Liver (tissue), 9 donors: Measurements from ENCODE around the gene UMODL1. TPM values are rescaled to one million over a fixed set of nuclear protein-coding genes. Genes with fewer than 3 reads are reported as not detected.

ENCODE experiments used
- DNase-seq: peaks from one replicate; pipeline ENCODE4 v3.0.0-alpha.2; 2017; ENCODE audit warnings: low spot score
- H3K27ac ChIP-seq, 2 donors: one replicate each; pipeline ENCODE4 v1.7.0; 2013; ENCODE audit warnings: inconsistent platforms in 2 of 2, low read length in 2 of 2, control low read depth in 1 of 2, low read depth in 1 of 2, mild to moderate bottlenecking in 1 of 2
- H3K27me3 ChIP-seq, 4 donors: one replicate each; pipeline versions ENCODE4 v1.6.1 to v1.7.0; 2013; ENCODE audit warnings: low read length in 3 of 4, inconsistent platforms in 1 of 4, mild to moderate bottlenecking in 1 of 4, moderate library complexity in 1 of 4; ENCODE audit not compliant: control insufficient read depth in 4 of 4, insufficient read depth in 4 of 4
- H3K36me3 ChIP-seq, 4 donors: one replicate each; pipeline versions ENCODE4 v1.6.1 to v1.7.0; 2013; ENCODE audit warnings: low read length in 3 of 4, mild to moderate bottlenecking in 3 of 4, low read depth in 1 of 4, moderate library complexity in 1 of 4; ENCODE audit not compliant: control insufficient read depth in 4 of 4, insufficient read depth in 3 of 4
- H3K4me1 ChIP-seq, 4 donors: one replicate each; pipeline versions ENCODE4 v1.6.1 to v1.7.0; 2013; ENCODE audit warnings: low read length in 3 of 4, mild to moderate bottlenecking in 3 of 4, moderate library complexity in 1 of 4; ENCODE audit not compliant: control insufficient read depth in 4 of 4, insufficient read depth in 4 of 4
- H3K4me3 ChIP-seq, 3 donors: one replicate each; pipeline versions ENCODE4 v1.6.1 to v1.7.0; 2013; ENCODE audit warnings: low read length in 3 of 3, control low read depth in 1 of 3, low read depth in 1 of 3, mild to moderate bottlenecking in 1 of 3
- H3K9ac ChIP-seq, 2 donors: one replicate each; pipeline ENCODE4 v1.7.0; 2013; ENCODE audit warnings: low read length in 2 of 2, mild to moderate bottlenecking in 2 of 2, moderate library complexity in 2 of 2, control low read depth in 1 of 2, low read depth in 1 of 2
- H3K9me3 ChIP-seq, 4 donors: one replicate each; pipeline versions ENCODE4 v1.6.1 to v1.7.0; 2013; ENCODE audit warnings: low read length in 3 of 4; ENCODE audit not compliant: control insufficient read depth in 4 of 4
- EGR1 ChIP-seq, 2 donors: IDR thresholded peaks; 2 replicates each; pipeline ENCODE4 v1.6.1; 2016 to 2018; ENCODE audit warnings: antibody characterized with exemption in 2 of 2, low read depth in 2 of 2
- FOXA1 ChIP-seq: IDR thresholded peaks from 2 replicates; pipeline ENCODE4 v1.6.1; 2016; ENCODE audit warnings: antibody characterized with exemption
- FOXA2 ChIP-seq: IDR thresholded peaks from 2 replicates; pipeline ENCODE4 v1.6.1; 2016; ENCODE audit warnings: antibody characterized with exemption
- GABPA ChIP-seq, 2 donors: IDR thresholded peaks in 1 of 2; conservative IDR thresholded peaks in 1 of 2; 2 replicates each; pipeline ENCODE4 v1.6.1; 2016; ENCODE audit warnings: antibody characterized with exemption in 2 of 2, mild to moderate bottlenecking in 1 of 2, moderate library complexity in 1 of 2
- HNF4A ChIP-seq, 2 donors: conservative IDR thresholded peaks; 2 replicates each; pipeline ENCODE4 v1.6.1; 2016; ENCODE audit warnings: antibody characterized with exemption in 2 of 2, mild to moderate bottlenecking in 2 of 2
- HNF4G ChIP-seq: IDR thresholded peaks from 2 replicates; pipeline ENCODE4 v1.6.1; 2016; ENCODE audit warnings: antibody characterized with exemption
- JUND ChIP-seq, 2 donors: IDR thresholded peaks; 2 replicates each; pipeline ENCODE4 v1.6.1; 2016; ENCODE audit warnings: antibody characterized with exemption in 2 of 2
- NR2F2 ChIP-seq: IDR thresholded peaks from 2 replicates; pipeline ENCODE4 v1.6.1; 2016; ENCODE audit warnings: antibody characterized with exemption
- RAD21 ChIP-seq, 2 donors: IDR thresholded peaks; 2 replicates each; pipeline ENCODE4 v1.6.1; 2016; ENCODE audit warnings: antibody characterized with exemption in 2 of 2, mild to moderate bottlenecking in 2 of 2
- RXRA ChIP-seq, 2 donors: IDR thresholded peaks; 2 replicates each; pipeline ENCODE4 v1.6.1; 2017 to 2018; ENCODE audit warnings: antibody characterized with exemption in 2 of 2, mild to moderate bottlenecking in 1 of 2
- SP1 ChIP-seq: IDR thresholded peaks from 2 replicates; pipeline ENCODE4 v1.6.1; 2018; ENCODE audit warnings: antibody characterized with exemption, mild to moderate bottlenecking
- TAF1 ChIP-seq: conservative IDR thresholded peaks from 2 replicates; pipeline ENCODE4 v1.6.1; 2016; ENCODE audit warnings: antibody characterized with exemption, mild to moderate bottlenecking
- YY1 ChIP-seq: IDR thresholded peaks from 2 replicates; pipeline ENCODE4 v1.6.1; 2016; ENCODE audit warnings: antibody characterized with exemption, mild to moderate bottlenecking
- WGBS: extraction: QIAGEN DNeasy Blood & Tissue Kit; methylation state at CpG from one replicate; pipeline ENCODE4 v1.1.7; 2013; 5-methylcytosine and 5-hydroxymethylcytosine counted together
- polyA plus RNA-seq, 2 donors: library from polyadenylated mRNA; stranded (reverse) in 1 of 2; unstranded in 1 of 2; fragments of 200-250 nt in 1 of 2; fragments of >200 nt in 1 of 2; fragmentation: Nextera tagmentation in 1 of 2; extraction: Ambion mirVana in 1 of 2; gene quantifications; one replicate each; pipeline versions ENCODE4 v1.2.1 to v1.2.3, GENCODE V29; 2013 to 2015
- total RNA-seq, 2 donors: library from RNA; depleted of rRNA; stranded (reverse); fragments of >200 nt; gene quantifications; one replicate each; pipeline ENCODE4 v1.2.3, GENCODE V29; 2014
- TF ChIP-seq, protein P1 (sequence below): IDR thresholded peaks from 2 replicates; pipeline ENCODE4 v1.6.1; 2016; ENCODE audit warnings: antibody characterized with exemption, mild to moderate bottlenecking
- TF ChIP-seq, protein P2 (sequence below): IDR thresholded peaks from 2 replicates; pipeline ENCODE4 v1.6.1; 2016; ENCODE audit warnings: antibody characterized with exemption
- TF ChIP-seq, protein P3 (sequence below): IDR thresholded peaks from 2 replicates; pipeline ENCODE4 v1.6.1; 2016; ENCODE audit warnings: antibody characterized with exemption
- TF ChIP-seq, protein P4 (sequence below): fragments of 150-350 bp; IDR thresholded peaks from 2 replicates; pipeline ENCODE4 v1.5.1; 2017; ENCODE audit warnings: improper control_type of control experiment, low read depth, low read length; ENCODE audit not compliant: missing input control
- TF ChIP-seq, protein P5 (sequence below): IDR thresholded peaks from 2 replicates; pipeline ENCODE4 v1.6.1; 2016; ENCODE audit warnings: antibody characterized with exemption
- donor health status: healthy.
- donor health status: healthy.
- donor health status: healthy.
- donor health status: healthy.
- donor health status: healthy.

Gene UMODL1
- total and polyA plus RNA-seq, 4 donors, result 0.08 to 0.14 (median 0.08) TPM; not detected in 1

DNA sequence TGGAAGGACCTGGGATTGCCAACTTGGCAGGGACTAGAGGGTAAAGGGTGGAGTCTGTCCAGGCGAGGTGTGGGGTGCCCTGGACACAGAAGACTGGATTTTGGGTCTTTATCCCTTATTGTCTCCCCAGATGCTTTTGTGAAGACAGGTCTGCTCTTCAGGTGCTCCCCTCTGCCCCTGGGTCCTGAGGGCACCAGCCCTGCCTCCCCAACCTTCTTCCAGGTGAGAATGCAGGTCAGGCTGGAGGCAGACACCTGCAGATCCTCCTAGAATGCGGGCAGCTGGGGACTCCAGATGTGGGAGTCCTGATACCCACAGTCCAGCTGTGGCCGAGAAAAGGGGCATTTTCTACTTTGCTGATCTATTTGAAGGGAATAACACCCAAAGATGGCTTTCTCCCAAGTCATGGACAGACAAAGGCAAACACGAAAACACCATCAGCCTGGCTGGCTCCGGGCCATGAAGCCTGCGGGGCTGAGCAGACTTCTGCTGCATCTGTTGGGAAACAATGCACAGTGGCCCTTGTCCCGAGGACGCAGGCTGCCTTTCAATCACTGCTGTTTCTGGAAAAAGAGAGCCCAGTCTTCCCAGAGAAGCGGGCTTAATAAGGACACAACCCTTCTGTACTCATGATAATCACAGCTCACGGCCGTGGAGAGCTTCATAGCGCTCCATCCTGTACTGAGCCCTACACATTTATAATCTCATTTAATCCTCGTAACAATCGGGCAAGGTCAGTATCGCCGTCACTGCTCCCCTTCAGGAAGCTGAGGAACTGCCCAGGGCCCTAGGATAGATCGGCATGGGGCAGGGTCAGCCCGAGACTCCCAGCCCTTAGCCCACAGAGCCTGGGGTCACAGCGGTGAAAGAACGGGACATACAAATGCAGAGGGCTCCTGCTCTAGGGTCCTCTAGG is 85.8 kb downstream of the UMODL1 start:
- TF ChIP-seq, protein P1, sequence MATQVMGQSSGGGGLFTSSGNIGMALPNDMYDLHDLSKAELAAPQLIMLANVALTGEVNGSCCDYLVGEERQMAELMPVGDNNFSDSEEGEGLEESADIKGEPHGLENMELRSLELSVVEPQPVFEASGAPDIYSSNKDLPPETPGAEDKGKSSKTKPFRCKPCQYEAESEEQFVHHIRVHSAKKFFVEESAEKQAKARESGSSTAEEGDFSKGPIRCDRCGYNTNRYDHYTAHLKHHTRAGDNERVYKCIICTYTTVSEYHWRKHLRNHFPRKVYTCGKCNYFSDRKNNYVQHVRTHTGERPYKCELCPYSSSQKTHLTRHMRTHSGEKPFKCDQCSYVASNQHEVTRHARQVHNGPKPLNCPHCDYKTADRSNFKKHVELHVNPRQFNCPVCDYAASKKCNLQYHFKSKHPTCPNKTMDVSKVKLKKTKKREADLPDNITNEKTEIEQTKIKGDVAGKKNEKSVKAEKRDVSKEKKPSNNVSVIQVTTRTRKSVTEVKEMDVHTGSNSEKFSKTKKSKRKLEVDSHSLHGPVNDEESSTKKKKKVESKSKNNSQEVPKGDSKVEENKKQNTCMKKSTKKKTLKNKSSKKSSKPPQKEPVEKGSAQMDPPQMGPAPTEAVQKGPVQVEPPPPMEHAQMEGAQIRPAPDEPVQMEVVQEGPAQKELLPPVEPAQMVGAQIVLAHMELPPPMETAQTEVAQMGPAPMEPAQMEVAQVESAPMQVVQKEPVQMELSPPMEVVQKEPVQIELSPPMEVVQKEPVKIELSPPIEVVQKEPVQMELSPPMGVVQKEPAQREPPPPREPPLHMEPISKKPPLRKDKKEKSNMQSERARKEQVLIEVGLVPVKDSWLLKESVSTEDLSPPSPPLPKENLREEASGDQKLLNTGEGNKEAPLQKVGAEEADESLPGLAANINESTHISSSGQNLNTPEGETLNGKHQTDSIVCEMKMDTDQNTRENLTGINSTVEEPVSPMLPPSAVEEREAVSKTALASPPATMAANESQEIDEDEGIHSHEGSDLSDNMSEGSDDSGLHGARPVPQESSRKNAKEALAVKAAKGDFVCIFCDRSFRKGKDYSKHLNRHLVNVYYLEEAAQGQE, result no peak
- TF ChIP-seq, protein P2, sequence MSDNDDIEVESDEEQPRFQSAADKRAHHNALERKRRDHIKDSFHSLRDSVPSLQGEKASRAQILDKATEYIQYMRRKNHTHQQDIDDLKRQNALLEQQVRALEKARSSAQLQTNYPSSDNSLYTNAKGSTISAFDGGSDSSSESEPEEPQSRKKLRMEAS, result no peak
- TF ChIP-seq TAF1 (no peak), RXRA (IDR thresholded peaks at IDR 0.05) (no peak), HNF4G (no peak), FOXA1 (no peak), FOXA2 (no peak), GABPA (IDR thresholded peaks at IDR 0.05 in 1 of 2, conservative IDR thresholded peaks at IDR 0.05 in 1 of 2) (no peak), JUND (IDR thresholded peaks at IDR 0.05) (no peak), SP1 (no peak), YY1 (no peak), RAD21 (IDR thresholded peaks at IDR 0.05) (no peak), EGR1 (IDR thresholded peaks at IDR 0.05; ENCODE audit: low read depth in 2 of 2) (no peak), HNF4A (conservative IDR thresholded peaks at IDR 0.05) (no peak), NR2F2 (no peak)
- TF ChIP-seq, protein P3, sequence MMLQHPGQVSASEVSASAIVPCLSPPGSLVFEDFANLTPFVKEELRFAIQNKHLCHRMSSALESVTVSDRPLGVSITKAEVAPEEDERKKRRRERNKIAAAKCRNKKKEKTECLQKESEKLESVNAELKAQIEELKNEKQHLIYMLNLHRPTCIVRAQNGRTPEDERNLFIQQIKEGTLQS, result no peak
- TF ChIP-seq, protein P4, sequence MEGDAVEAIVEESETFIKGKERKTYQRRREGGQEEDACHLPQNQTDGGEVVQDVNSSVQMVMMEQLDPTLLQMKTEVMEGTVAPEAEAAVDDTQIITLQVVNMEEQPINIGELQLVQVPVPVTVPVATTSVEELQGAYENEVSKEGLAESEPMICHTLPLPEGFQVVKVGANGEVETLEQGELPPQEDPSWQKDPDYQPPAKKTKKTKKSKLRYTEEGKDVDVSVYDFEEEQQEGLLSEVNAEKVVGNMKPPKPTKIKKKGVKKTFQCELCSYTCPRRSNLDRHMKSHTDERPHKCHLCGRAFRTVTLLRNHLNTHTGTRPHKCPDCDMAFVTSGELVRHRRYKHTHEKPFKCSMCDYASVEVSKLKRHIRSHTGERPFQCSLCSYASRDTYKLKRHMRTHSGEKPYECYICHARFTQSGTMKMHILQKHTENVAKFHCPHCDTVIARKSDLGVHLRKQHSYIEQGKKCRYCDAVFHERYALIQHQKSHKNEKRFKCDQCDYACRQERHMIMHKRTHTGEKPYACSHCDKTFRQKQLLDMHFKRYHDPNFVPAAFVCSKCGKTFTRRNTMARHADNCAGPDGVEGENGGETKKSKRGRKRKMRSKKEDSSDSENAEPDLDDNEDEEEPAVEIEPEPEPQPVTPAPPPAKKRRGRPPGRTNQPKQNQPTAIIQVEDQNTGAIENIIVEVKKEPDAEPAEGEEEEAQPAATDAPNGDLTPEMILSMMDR, result no peak
- TF ChIP-seq, protein P5, sequence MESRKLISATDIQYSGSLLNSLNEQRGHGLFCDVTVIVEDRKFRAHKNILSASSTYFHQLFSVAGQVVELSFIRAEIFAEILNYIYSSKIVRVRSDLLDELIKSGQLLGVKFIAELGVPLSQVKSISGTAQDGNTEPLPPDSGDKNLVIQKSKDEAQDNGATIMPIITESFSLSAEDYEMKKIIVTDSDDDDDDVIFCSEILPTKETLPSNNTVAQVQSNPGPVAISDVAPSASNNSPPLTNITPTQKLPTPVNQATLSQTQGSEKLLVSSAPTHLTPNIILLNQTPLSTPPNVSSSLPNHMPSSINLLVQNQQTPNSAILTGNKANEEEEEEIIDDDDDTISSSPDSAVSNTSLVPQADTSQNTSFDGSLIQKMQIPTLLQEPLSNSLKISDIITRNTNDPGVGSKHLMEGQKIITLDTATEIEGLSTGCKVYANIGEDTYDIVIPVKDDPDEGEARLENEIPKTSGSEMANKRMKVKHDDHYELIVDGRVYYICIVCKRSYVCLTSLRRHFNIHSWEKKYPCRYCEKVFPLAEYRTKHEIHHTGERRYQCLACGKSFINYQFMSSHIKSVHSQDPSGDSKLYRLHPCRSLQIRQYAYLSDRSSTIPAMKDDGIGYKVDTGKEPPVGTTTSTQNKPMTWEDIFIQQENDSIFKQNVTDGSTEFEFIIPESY, result no peak
- H3K4me1 ChIP-seq, result no peaks in the 10 kb centered on the region
- H3K9me3 ChIP-seq, result no peaks in the 10 kb centered on the region
- peak; percentile 31 for DNase-seq
- 59% methylated on average over 20 of the region's 20 CpGs for WGBS
- H3K36me3 ChIP-seq, result no peaks in the 10 kb centered on the region
- H3K4me3 ChIP-seq, result no peak overlapping the region
- no peak overlapping the region for H3K27ac ChIP-seq
- no peak overlapping the region for H3K9ac ChIP-seq
- H3K27me3 ChIP-seq, result peaks cover 0 to 4% (median 0%) of the 10 kb centered on the region in 4 donors
